MM.1S (cell line): ENCODE results near the gene LYRM4.
A peak's percentile ranks its signal among the peaks of the same experiment; 100 is the strongest.

ENCODE experiments used
- DNase-seq: peaks from one replicate; pipeline ENCODE4 v3.0.0-alpha.2; 2015
- H2AFZ ChIP-seq: fragments of 300-600 bp; sonication (generic); 2 replicates; pipeline ENCODE4 v1.6.0; 2016; ENCODE audit warnings: antibody characterized with exemption, low read length
- H3F3A ChIP-seq: fragments of 300-600 bp; sonication (generic); 2 replicates; pipeline ENCODE4 v1.6.1; 2016; ENCODE audit warnings: mild to moderate bottlenecking, antibody characterized with exemption, low read length, moderate library complexity, mixed read lengths; ENCODE audit not compliant: insufficient read depth
- H3K27ac ChIP-seq: fragments of 300-600 bp; sonication (generic); 2 replicates; pipeline ENCODE4 v1.5.1; 2016; ENCODE audit warnings: mild to moderate bottlenecking, low read length
- H3K27me3 ChIP-seq: fragments of 300-600 bp; sonication (generic); replicated peaks from 2 replicates; pipeline ENCODE4 v1.6.0; 2016; ENCODE audit warnings: low read length; ENCODE audit not compliant: insufficient read depth
- H3K36me3 ChIP-seq: fragments of 300-600 bp; sonication (generic); replicated peaks from 2 replicates; pipeline ENCODE4 v1.6.1; 2016; ENCODE audit warnings: mild to moderate bottlenecking, low read length, mixed read lengths; ENCODE audit not compliant: insufficient read depth
- H3K4me1 ChIP-seq: fragments of 300-600 bp; sonication (generic); 2 replicates; pipeline ENCODE4 v1.6.1; 2016; ENCODE audit warnings: low read length, mixed read lengths
- H3K4me2 ChIP-seq: fragments of 300-600 bp; sonication (generic); 2 replicates; pipeline ENCODE4 v1.6.0; 2016; ENCODE audit warnings: low read depth, low read length
- H3K4me3 ChIP-seq: fragments of 300-600 bp; sonication (generic); 2 replicates; pipeline ENCODE4 v1.5.1; 2016; ENCODE audit warnings: low read length, mixed read lengths
- H3K79me2 ChIP-seq: fragments of 300-600 bp; sonication (generic); 2 replicates; pipeline ENCODE4 v1.6.1; 2016; ENCODE audit warnings: mixed run types, low read length, mixed read lengths
- H3K9ac ChIP-seq: fragments of 300-600 bp; sonication (generic); 2 replicates; pipeline ENCODE4 v1.6.1; 2016; ENCODE audit warnings: low read length, mixed read lengths
- H3K9me2 ChIP-seq: fragments of 300-600 bp; sonication (generic); replicated peaks from 2 replicates; pipeline ENCODE4 v1.6.1; 2016; ENCODE audit warnings: mild to moderate bottlenecking, low read length, mixed read lengths; ENCODE audit not compliant: insufficient read depth
- H3K9me3 ChIP-seq: fragments of 300-600 bp; sonication (generic); replicated peaks from 2 replicates; pipeline ENCODE4 v1.6.1; 2016; ENCODE audit warnings: mild to moderate bottlenecking, low read length, mixed read lengths; ENCODE audit not compliant: insufficient read depth
- H4K20me1 ChIP-seq: fragments of 300-600 bp; sonication (generic); 2 replicates; pipeline ENCODE4 v1.6.1; 2016; ENCODE audit warnings: mild to moderate bottlenecking, low read length, moderate library complexity, mixed read lengths; ENCODE audit not compliant: insufficient read depth
- CTCF ChIP-seq: fragments of 300-600 bp; sonication (generic); IDR thresholded peaks from 2 replicates; pipeline ENCODE4 v1.5.1; 2016; ENCODE audit warnings: antibody characterized with exemption, low read length, mixed read lengths
- EZH2 ChIP-seq: fragments of 300-600 bp; sonication (generic); optimal IDR thresholded peaks from 2 replicates; pipeline ENCODE3; 2017; ENCODE audit warnings: low read depth, mild to moderate bottlenecking, antibody characterized with exemption, low read length, mixed read lengths
- EZH2phosphoT487 ChIP-seq: fragments of 300-600 bp; sonication (generic); IDR thresholded peaks from 2 replicates; pipeline ENCODE4 v1.6.1; 2018; ENCODE audit warnings: antibody characterized with exemption, low read length

LYRM4 gene

GRCh38 chr6:5174756-5175549 is 85.8 kb downstream of the LYRM4 start:
- Histone ChIP-seq H2AFZ (peak overlapping the region; percentile 49), H3K9me2 (no peaks in the 10 kb centered on the region), H3K27ac (peak overlapping the region; percentile 95), H3K4me3 (peak overlapping the region; percentile 51), H3K9me3 (no peaks in the 10 kb centered on the region), H3K36me3 (no peaks in the 10 kb centered on the region), H3K4me1 (peaks cover 31% of the 10 kb centered on the region), H3K4me2 (peak overlapping the region; percentile 87), H3F3A (peaks cover 21% of the 10 kb centered on the region), H4K20me1 (no peaks in the 10 kb centered on the region), H3K9ac (peak overlapping the region; percentile 64), H3K27me3 (no peaks in the 10 kb centered on the region), H3K79me2 (peaks cover 14% of the 10 kb centered on the region)
- peak; percentile 19 for DNase-seq
- peak; percentile 76 for TF ChIP-seq CTCF
- TF ChIP-seq EZH2phosphoT487: no peak

- H3K9ac ChIP-seq: peak overlapping the region; percentile 64
- H3K27ac ChIP-seq: peak overlapping the region; percentile 95
- H3K4me3 ChIP-seq: peak overlapping the region; percentile 51
- no peaks in the 10 kb centered on the region for H3K9me2 ChIP-seq
- TF ChIP-seq EZH2: no peak
- no peak for TF ChIP-seq CTCF
- TF ChIP-seq EZH2phosphoT487: no peak
- H3K4me1 ChIP-seq: peaks cover 31% of the 10 kb centered on the region
- H3K79me2 ChIP-seq: peaks cover 19% of the 10 kb centered on the region
- peak; percentile 95 for DNase-seq
- peak overlapping the region; percentile 87 for H3K4me2 ChIP-seq
- no peaks in the 10 kb centered on the region for H4K20me1 ChIP-seq
- 0 out of 2 replicates have a peak overlapping the region, but pooled peaks have one; percentile 17 for H2AFZ ChIP-seq
- no peaks in the 10 kb centered on the region for H3K27me3 ChIP-seq
- no peaks in the 10 kb centered on the region for H3K36me3 ChIP-seq
- H3F3A ChIP-seq: peaks cover 21% of the 10 kb centered on the region
- no peaks in the 10 kb centered on the region for H3K9me3 ChIP-seq
These were observed 86.5 kb downstream of the LYRM4 start for GRCh38 chr6:5174244-5174643.

- Histone ChIP-seq H3K9me3 (no peaks in the 10 kb centered on the region), H2AFZ (0 out of 2 replicates have a peak overlapping the region, but pooled peaks have one; percentile 17), H3K79me2 (peaks cover 19% of the 10 kb centered on the region), H3K36me3 (no peaks in the 10 kb centered on the region), H3K9ac (peak overlapping the region; percentile 64), H3K9me2 (no peaks in the 10 kb centered on the region), H3K4me1 (peaks cover 31% of the 10 kb centered on the region), H4K20me1 (no peaks in the 10 kb centered on the region), H3K4me2 (peak overlapping the region; percentile 87), H3F3A (peaks cover 21% of the 10 kb centered on the region), H3K27ac (peak overlapping the region; percentile 95), H3K4me3 (peak overlapping the region; percentile 51), H3K27me3 (no peaks in the 10 kb centered on the region)
- peak; percentile 40 for DNase-seq
- TF ChIP-seq EZH2phosphoT487: no peak
- TF ChIP-seq EZH2: no peak
- no peak for TF ChIP-seq CTCF
These were observed 86.9 kb downstream of the LYRM4 start for GRCh38 chr6:5173810-5174209.
